ENCODE data around the gene ERVFRD-1.

ERVFRD-1 gene

DNA sequence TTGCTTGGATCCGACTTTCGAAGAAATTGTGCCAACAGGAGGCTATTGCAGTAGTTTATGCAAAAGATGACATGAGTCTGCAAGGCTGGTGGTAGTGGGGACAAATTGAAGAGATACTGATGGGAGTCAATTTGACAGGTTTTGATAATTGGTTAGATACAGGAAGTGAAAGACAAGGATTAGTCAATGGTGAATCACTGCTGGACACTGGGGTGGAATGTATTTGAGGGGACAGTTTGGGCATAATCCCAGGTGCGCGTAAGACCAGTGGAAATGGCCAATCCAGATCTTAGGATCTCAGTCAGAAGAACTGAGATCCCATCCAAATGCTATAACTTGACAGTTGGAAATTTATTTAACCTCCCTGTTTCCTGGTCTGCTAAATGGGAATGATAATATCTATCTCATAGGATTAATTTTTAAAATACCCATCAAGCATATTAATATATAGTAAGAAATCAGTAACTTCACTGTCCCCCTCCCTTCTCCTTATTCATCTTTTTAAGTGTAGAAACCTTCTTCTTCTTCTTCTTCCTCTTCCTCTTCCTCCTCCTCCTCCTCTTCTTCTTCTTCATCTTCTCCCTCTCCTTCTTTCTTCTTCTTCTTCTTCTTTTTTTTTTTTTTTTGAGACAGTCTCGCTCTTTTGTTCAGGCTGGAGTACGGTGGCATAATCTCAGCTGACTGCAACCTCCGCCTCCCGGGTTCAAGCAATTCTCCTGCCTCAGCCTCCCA lies 30.9 kb upstream of the ERVFRD-1 start:
- H3K4me1 ChIP-seq (ENCODE audit: control insufficient read depth, low read depth, low read length): peaks cover 9% of the 10 kb centered on the region

DNA sequence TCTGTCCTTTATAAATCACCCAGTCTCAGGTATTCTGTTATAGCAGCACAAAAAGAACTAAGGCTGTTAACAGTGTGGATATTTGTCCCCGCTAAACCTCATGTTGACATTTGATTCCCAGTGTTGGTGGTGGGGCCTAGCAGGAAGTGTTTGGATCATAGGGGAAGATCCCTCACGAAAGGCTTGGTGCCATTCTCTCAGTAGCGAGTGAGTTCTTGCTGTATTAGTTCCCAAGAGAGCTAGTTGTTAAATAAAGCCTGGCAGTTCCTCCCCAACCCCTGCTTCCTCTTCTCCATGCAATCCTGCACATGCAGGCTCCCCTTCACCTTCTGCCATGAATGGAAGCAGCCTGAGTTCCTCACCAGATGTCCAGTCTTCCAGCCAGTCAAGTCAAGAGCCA lies 29.8 kb upstream of the ERVFRD-1 start:
- Histone ChIP-seq H3K4me3 (ENCODE audit: low read length) (no peak overlapping the region), H3K27ac (ENCODE audit: low read length) (no peak overlapping the region), H3K27me3 (ENCODE audit: control insufficient read depth, insufficient read depth, low read length) (no peaks in the 10 kb centered on the region), H3K9me3 (ENCODE audit: control insufficient read depth, low read depth, low read length) (no peaks in the 10 kb centered on the region), H3K9ac (ENCODE audit: low read length) (no peak overlapping the region), H3K36me3 (ENCODE audit: control insufficient read depth, low read depth, low read length) (no peaks in the 10 kb centered on the region), H3K4me1 (ENCODE audit: control insufficient read depth, low read depth, low read length) (peaks cover 9% of the 10 kb centered on the region)

More for the DNA sequence above, 30.9 kb upstream of the ERVFRD-1 start:
- no peaks in the 10 kb centered on the region for H3K27me3 ChIP-seq (ENCODE audit: control insufficient read depth, insufficient read depth, low read length)
- H3K27ac ChIP-seq (ENCODE audit: low read length): no peak overlapping the region
- H3K9ac ChIP-seq (ENCODE audit: low read length): no peak overlapping the region
- H3K4me3 ChIP-seq (ENCODE audit: low read length): no peak overlapping the region
- no peaks in the 10 kb centered on the region for H3K36me3 ChIP-seq (ENCODE audit: control insufficient read depth, low read depth, low read length)
- no peaks in the 10 kb centered on the region for H3K9me3 ChIP-seq (ENCODE audit: control insufficient read depth, low read depth, low read length)

DNA sequence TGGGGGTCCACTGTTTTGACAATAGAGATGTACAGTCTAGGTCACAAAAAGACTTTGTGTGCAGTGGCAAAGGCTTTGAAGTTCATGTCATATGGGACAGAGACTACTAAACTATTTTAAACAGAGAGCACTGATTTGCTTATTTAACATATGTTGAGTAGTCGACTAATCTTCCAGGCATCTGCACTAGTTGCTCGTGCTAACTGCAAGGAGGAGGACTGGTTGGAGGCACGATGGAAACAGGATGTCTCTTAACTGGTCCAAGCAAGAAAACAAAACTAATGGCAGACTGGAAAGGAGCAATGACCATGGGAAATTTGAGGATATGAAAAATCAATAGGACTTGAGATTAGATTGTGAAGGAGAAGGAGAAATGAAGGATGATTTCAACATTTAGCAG lies 28.5 kb upstream of the ERVFRD-1 start:
- Histone ChIP-seq H3K4me3 (ENCODE audit: low read length) (no peak overlapping the region), H3K27me3 (ENCODE audit: control insufficient read depth, insufficient read depth, low read length) (no peaks in the 10 kb centered on the region), H3K4me1 (ENCODE audit: control insufficient read depth, low read depth, low read length) (peaks cover 7% of the 10 kb centered on the region), H3K36me3 (ENCODE audit: control insufficient read depth, low read depth, low read length) (peaks cover 5% of the 10 kb centered on the region), H3K9me3 (ENCODE audit: control insufficient read depth, low read depth, low read length) (no peaks in the 10 kb centered on the region), H3K27ac (ENCODE audit: low read length) (no peak overlapping the region), H3K9ac (ENCODE audit: low read length) (no peak overlapping the region)

DNA sequence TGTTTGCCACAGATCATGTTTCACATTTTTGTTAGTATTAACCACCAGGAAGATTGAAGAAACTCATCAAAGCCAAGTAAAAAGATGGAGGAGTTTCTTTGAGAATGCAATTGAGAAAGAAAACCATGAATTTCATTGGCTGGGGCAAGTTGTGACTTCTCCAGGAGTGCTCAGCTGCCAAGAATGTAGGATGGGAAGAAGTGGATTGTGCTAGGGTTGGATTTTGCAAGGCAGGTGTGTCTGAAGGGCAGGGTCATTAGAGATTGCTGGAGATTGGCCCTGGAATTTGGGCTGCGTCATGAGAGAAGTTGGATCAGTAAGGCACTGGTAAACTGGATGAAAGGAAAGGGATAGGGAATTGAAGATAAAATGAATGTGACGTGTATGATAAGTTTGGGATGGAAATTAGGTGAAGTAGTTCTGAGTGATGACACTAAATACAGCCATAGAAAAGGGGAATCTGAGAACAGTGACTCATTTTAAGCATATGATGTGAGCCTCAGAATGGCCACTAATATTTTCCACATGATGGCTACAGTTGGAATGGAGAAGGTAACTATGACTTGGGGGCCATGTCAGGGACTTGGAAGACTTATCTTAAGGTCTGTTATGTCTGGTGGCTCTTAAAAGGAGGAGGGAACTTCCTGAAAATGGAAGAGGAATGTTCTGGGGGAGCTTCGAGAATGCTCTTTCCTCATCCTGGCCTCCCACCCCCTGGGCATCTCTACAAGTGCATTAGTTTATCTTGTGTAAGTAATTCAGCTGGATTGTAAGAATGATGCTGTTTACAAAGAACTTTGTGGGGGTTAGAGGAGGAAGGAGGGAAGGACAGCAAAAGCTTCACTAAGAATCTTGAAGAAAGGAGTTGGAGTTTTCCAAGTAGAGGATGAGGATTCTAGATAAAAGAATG lies 27.8 kb upstream of the ERVFRD-1 start:
- no peak overlapping the region for H3K4me3 ChIP-seq (ENCODE audit: low read length)
- H3K27ac ChIP-seq (ENCODE audit: low read length): no peak overlapping the region
- no peaks in the 10 kb centered on the region for H3K27me3 ChIP-seq (ENCODE audit: control insufficient read depth, insufficient read depth, low read length)
- peaks cover 9% of the 10 kb centered on the region for H3K36me3 ChIP-seq (ENCODE audit: control insufficient read depth, low read depth, low read length)
- H3K9ac ChIP-seq (ENCODE audit: low read length): no peak overlapping the region
- H3K4me1 ChIP-seq (ENCODE audit: control insufficient read depth, low read depth, low read length): peaks cover 7% of the 10 kb centered on the region
- no peaks in the 10 kb centered on the region for H3K9me3 ChIP-seq (ENCODE audit: control insufficient read depth, low read depth, low read length)

DNA sequence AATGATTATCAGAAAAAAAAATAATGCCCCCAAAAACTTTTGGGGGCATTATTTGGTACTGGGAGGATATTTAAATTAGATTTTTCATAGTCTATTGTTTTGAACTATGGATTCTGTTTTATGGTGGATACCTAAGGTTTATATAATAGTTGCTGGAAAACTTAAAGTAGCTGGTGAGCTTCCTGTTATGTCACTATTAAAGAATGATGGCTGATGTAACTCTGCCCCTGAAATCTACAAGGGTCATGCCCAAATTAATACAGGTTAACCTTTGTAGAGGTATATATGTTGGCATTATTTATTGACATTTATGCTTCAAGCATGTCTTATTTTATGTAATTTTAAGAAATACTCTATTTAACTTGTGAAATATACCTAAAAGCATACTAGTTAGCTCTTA lies 25.3 kb upstream of the ERVFRD-1 start:
- Histone ChIP-seq H3K36me3 (ENCODE audit: control insufficient read depth, low read depth, low read length) (peaks cover 9% of the 10 kb centered on the region), H3K4me1 (ENCODE audit: control insufficient read depth, low read depth, low read length) (peaks cover 7% of the 10 kb centered on the region), H3K27ac (ENCODE audit: low read length) (no peak overlapping the region), H3K4me3 (ENCODE audit: low read length) (no peak overlapping the region), H3K27me3 (ENCODE audit: control insufficient read depth, insufficient read depth, low read length) (no peaks in the 10 kb centered on the region), H3K9me3 (ENCODE audit: control insufficient read depth, low read depth, low read length) (no peaks in the 10 kb centered on the region), H3K9ac (ENCODE audit: low read length) (no peak overlapping the region)

DNA sequence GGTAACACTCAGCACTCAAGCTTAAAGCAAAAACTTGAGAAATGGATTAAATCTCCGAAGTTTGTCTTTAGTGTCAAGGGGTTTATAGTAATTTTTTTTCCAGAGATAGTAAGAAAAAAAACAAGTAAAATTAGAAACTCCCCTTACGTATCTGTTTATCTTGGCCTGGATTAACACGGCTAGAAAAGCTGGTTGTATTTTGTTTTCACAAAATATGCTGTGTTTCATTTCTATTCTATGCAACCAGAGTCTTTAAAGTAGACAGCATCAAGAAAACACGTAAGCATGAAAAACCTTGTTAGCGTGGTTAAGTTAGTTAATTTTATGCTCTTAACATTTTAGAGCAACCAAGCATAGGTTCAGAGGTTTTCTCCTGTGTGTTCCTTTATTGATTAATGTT lies 21.8 kb upstream of the ERVFRD-1 start:
- Histone ChIP-seq H3K36me3 (ENCODE audit: control insufficient read depth, low read depth, low read length) (peaks cover 9% of the 10 kb centered on the region), H3K9ac (ENCODE audit: low read length) (no peak overlapping the region), H3K9me3 (ENCODE audit: control insufficient read depth, low read depth, low read length) (no peaks in the 10 kb centered on the region), H3K4me3 (ENCODE audit: low read length) (no peak overlapping the region), H3K4me1 (ENCODE audit: control insufficient read depth, low read depth, low read length) (peaks cover 14% of the 10 kb centered on the region), H3K27ac (ENCODE audit: low read length) (no peak overlapping the region), H3K27me3 (ENCODE audit: control insufficient read depth, insufficient read depth, low read length) (no peaks in the 10 kb centered on the region)

DNA sequence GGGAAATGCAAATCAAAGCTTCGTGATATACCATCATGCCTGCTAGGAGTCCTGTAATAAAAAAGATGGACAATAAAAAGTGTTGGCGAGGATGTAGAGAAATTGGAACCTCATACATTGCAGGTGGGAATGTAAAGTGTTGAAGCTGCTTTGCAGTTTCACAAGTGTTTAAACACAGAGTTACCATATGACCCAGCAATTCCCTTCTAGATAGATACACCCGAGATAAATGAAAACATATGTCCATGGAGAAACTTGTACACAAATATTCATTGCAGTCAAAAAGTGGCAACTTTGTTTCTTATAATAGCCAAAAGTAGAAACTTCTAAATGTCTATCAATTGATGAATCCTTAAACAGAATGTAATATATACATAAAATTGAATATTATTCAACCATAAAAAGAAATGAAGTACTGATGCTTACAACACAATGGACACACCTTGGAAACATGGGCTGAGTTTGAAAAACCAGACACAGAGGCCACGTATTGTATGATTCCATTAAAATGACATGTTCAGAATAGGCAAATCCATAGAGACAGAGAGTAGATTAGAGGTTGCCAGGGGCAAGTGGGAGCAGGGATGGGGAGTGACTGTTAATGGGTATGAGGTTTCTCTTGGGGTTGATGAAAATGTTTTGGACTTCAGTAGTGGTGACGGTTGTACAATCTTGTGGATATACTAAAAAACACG lies 20.8 kb upstream of the ERVFRD-1 start:
- peaks cover 11% of the 10 kb centered on the region for H3K4me1 ChIP-seq (ENCODE audit: control insufficient read depth, low read depth, low read length)
- H3K27ac ChIP-seq (ENCODE audit: low read length): no peak overlapping the region
- no peak overlapping the region for H3K9ac ChIP-seq (ENCODE audit: low read length)
- H3K36me3 ChIP-seq (ENCODE audit: control insufficient read depth, low read depth, low read length): peaks cover 9% of the 10 kb centered on the region
- H3K4me3 ChIP-seq (ENCODE audit: low read length): no peak overlapping the region
- no peaks in the 10 kb centered on the region for H3K9me3 ChIP-seq (ENCODE audit: control insufficient read depth, low read depth, low read length)
- no peaks in the 10 kb centered on the region for H3K27me3 ChIP-seq (ENCODE audit: control insufficient read depth, insufficient read depth, low read length)

DNA sequence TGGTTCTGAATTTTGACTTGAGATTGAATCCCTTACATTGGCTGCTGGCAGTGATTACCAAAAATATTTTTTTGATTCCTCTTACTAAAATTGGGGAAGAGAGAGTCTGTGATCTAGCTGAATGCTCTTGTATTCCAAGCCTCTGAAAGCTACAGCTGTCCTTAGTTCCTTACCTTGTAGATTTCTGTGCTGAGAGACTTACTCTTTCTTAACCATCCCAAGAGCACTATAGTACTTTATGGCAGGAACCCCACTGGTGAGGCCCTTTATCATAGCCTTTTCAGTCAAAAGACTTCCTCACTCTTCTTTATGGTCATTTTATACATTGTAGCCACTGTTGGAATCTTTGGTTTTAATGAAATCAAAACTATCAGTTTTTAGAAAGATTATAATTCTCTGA lies 19.1 kb upstream of the ERVFRD-1 start:
- Histone ChIP-seq H3K4me3 (ENCODE audit: low read length) (no peak overlapping the region), H3K4me1 (ENCODE audit: control insufficient read depth, low read depth, low read length) (peaks cover 7% of the 10 kb centered on the region), H3K9me3 (ENCODE audit: control insufficient read depth, low read depth, low read length) (no peaks in the 10 kb centered on the region), H3K27me3 (ENCODE audit: control insufficient read depth, insufficient read depth, low read length) (no peaks in the 10 kb centered on the region), H3K9ac (ENCODE audit: low read length) (no peak overlapping the region), H3K27ac (ENCODE audit: low read length) (no peak overlapping the region), H3K36me3 (ENCODE audit: control insufficient read depth, low read depth, low read length) (peaks cover 9% of the 10 kb centered on the region)

DNA sequence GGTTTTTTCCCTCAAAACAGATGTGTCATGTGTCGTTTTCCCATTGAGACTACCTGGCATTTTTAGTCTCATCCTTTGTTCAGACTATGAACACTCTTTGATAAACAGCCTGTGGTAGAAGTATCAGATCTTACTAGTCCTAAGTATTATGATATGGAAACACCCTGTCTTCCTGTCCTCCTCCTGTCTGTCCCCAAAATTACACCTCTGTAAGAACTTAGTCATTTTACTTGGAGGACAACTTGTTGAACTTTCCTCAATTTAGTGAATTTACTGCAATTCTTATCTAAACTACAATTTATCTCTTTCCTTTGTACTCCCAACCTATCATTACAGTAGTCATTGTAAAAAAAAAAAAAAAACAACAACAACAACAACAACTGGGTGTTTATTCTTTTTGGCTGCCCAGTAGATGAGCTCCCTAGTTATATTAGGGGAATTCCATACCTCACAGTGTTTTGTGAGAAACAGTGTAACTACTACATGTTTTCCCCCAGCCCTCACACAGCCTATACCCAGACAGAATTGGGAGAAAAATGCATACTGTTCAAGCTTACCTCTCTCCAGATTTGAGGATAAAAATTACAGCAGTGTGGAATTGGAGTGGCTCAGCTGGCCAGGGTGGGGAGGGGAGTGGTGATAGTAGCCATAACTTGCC lies 18.5 kb upstream of the ERVFRD-1 start:
- H3K4me1 ChIP-seq (ENCODE audit: control insufficient read depth, low read depth, low read length): peaks cover 7% of the 10 kb centered on the region
- no peaks in the 10 kb centered on the region for H3K9me3 ChIP-seq (ENCODE audit: control insufficient read depth, low read depth, low read length)
- H3K36me3 ChIP-seq (ENCODE audit: control insufficient read depth, low read depth, low read length): peaks cover 4% of the 10 kb centered on the region
- H3K9ac ChIP-seq (ENCODE audit: low read length): no peak overlapping the region
- H3K4me3 ChIP-seq (ENCODE audit: low read length): no peak overlapping the region
- no peak overlapping the region for H3K27ac ChIP-seq (ENCODE audit: low read length)
- H3K27me3 ChIP-seq (ENCODE audit: control insufficient read depth, insufficient read depth, low read length): no peaks in the 10 kb centered on the region

DNA sequence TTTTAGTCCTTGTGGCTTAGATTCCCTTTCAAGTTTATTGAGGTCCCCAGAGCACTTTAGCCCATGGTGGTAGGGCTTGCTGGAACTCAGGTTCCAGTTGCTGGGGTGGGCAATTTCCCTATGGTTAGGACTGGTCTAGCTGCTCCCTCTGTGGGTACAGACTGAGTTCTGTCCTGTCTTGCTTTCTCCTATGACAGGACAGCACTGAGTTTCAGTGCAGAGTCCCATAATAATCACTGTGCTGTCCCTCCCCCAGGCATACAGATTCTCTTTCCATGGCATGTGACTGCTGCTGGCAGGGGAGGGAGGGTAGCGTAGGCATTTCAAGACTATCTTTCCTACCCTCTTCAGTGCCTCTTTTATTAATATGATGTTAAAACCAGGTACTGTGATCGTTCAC lies 17.1 kb upstream of the ERVFRD-1 start:
- H3K9ac ChIP-seq (ENCODE audit: low read length): no peak overlapping the region
- no peaks in the 10 kb centered on the region for H3K27me3 ChIP-seq (ENCODE audit: control insufficient read depth, insufficient read depth, low read length)
- H3K4me3 ChIP-seq (ENCODE audit: low read length): no peak overlapping the region
- H3K27ac ChIP-seq (ENCODE audit: low read length): no peak overlapping the region
- H3K9me3 ChIP-seq (ENCODE audit: control insufficient read depth, low read depth, low read length): no peaks in the 10 kb centered on the region
- H3K36me3 ChIP-seq (ENCODE audit: control insufficient read depth, low read depth, low read length): no peaks in the 10 kb centered on the region
- H3K4me1 ChIP-seq (ENCODE audit: control insufficient read depth, low read depth, low read length): peaks cover 7% of the 10 kb centered on the region

DNA sequence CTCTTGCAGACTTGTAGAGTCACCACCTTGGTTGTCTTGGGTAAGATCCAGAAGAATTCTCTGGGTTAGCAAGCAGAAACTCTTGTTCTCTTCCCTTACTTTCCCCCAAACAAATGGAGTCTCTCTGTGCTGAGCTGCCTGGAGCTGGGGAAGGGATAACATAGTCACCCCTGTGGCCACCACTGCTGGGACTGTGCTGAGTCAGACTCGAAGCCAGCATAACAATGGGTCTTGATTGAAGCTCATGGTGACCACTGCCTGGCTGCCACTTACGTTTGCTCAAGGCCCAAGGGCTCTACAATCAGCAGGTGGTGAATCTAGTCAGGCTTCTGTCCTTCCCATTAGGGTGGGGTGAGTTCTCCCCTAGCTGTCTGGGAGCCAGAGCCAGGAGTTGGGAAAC lies 15.4 kb upstream of the ERVFRD-1 start:
- Histone ChIP-seq H3K9ac (ENCODE audit: low read length) (no peak overlapping the region), H3K27ac (ENCODE audit: low read length) (no peak overlapping the region), H3K27me3 (ENCODE audit: control insufficient read depth, insufficient read depth, low read length) (no peaks in the 10 kb centered on the region), H3K36me3 (ENCODE audit: control insufficient read depth, low read depth, low read length) (no peaks in the 10 kb centered on the region), H3K9me3 (ENCODE audit: control insufficient read depth, low read depth, low read length) (no peaks in the 10 kb centered on the region), H3K4me3 (ENCODE audit: low read length) (no peak overlapping the region), H3K4me1 (ENCODE audit: control insufficient read depth, low read depth, low read length) (peaks cover 7% of the 10 kb centered on the region)

Measured in iPS-18a (cell line).